WTC11 (cell line): ENCODE results near the gene ASTE1. TPM values are rescaled to one million over a fixed set of nuclear protein-coding genes. Genes with fewer than 3 reads are reported as not detected.
"Not testable (repeated sequence)": the region's sequence is repeated elsewhere in the genome, so short reads cannot be mapped to it uniquely, and the experiment has no call there.

Experiments
- ATAC-seq: fragments of 200-7000 bp; cut with Tn5 transposase; 2 replicates; pipeline ENCODE4 v1.10.0; 2021; ENCODE audit warnings: mild to moderate bottlenecking, moderate library complexity
- CTCF ChIA-PET: fragments of 300-600 bp; sonication (Branson Sonifier 250); formaldehyde crosslinking; loops from one replicate; lab custom pipeline; 2021; ENCODE audit warnings: antibody characterized with exemption; lab: Charles Lee
- POLR2A ChIA-PET: fragments of 350-600 bp; sonication (Branson Sonifier 250); formaldehyde crosslinking; loops from one replicate; lab custom pipeline; 2021; ENCODE audit warnings: antibody characterized with exemption; lab: Charles Lee
- DNase-seq: peaks from one replicate; pipeline ENCODE4 v3.0.0; 2021; ENCODE audit warnings: low spot score
- H3K27ac Mint-ChIP-seq: 2 replicates; pipeline ENCODE4 v1.8.0; 2021; ENCODE audit warnings: mixed read lengths
- H3K27me3 Mint-ChIP-seq: 2 replicates; pipeline ENCODE4 v1.8.0; 2021; ENCODE audit warnings: low read depth, mild to moderate bottlenecking, moderate library complexity, mixed read lengths
- H3K36me3 Mint-ChIP-seq: 2 replicates; pipeline ENCODE4 v1.8.0; 2021; ENCODE audit warnings: mixed read lengths
- H3K4me1 Mint-ChIP-seq: 2 replicates; pipeline ENCODE4 v1.8.0; 2022; ENCODE audit warnings: mixed read lengths
- H3K4me3 Mint-ChIP-seq: 2 replicates; pipeline ENCODE4 v1.8.0; 2021; ENCODE audit warnings: mild to moderate bottlenecking, moderate library complexity, mixed read lengths
- H3K9me3 Mint-ChIP-seq: 2 replicates; pipeline ENCODE4 v1.8.0; 2021; ENCODE audit warnings: mixed read lengths
- ARID4B ChIP-seq: sonication (generic); formaldehyde crosslinking; IDR thresholded peaks from 2 replicates; pipeline ENCODE4 v1.8.0; 2023; ENCODE audit warnings: missing genetic modification reagents, mild to moderate bottlenecking, borderline replicate concordance
- ATF1 ChIP-seq: sonication (generic); formaldehyde crosslinking; IDR thresholded peaks from 2 replicates; pipeline ENCODE4 v1.8.1; 2023; ENCODE audit warnings: mild to moderate bottlenecking, moderate library complexity, missing genetic modification reagents
- ATF6 ChIP-seq: sonication (generic); formaldehyde crosslinking; IDR thresholded peaks from 2 replicates; pipeline ENCODE4 v1.8.1; 2023; ENCODE audit warnings: mild to moderate bottlenecking, missing genetic modification reagents
- CREM ChIP-seq: sonication (generic); formaldehyde crosslinking; IDR thresholded peaks from 2 replicates; pipeline ENCODE4 v1.8.1; 2022; ENCODE audit warnings: mild to moderate bottlenecking, missing genetic modification reagents, moderate library complexity
- MAX ChIP-seq: sonication (generic); formaldehyde crosslinking; IDR thresholded peaks from 2 replicates; pipeline ENCODE4 v1.8.0; 2022; ENCODE audit warnings: mild to moderate bottlenecking, missing genetic modification reagents
- NR2C2 ChIP-seq: sonication (generic); formaldehyde crosslinking; IDR thresholded peaks from 2 replicates; pipeline ENCODE4 v1.8.0; 2022; ENCODE audit warnings: mild to moderate bottlenecking, missing genetic modification reagents
- SMAD3 ChIP-seq: sonication (generic); formaldehyde crosslinking; IDR thresholded peaks from 2 replicates; pipeline ENCODE4 v1.8.0; 2022; ENCODE audit warnings: missing genetic modification reagents, mild to moderate bottlenecking, borderline replicate concordance
- STAT6 ChIP-seq: sonication (generic); formaldehyde crosslinking; conservative IDR thresholded peaks from 2 replicates; pipeline ENCODE4 v1.8.1; 2023; ENCODE audit warnings: mild to moderate bottlenecking, low read depth, missing genetic modification reagents, moderate library complexity
- TEAD4 ChIP-seq: sonication (generic); formaldehyde crosslinking; IDR thresholded peaks from 2 replicates; pipeline ENCODE4 v1.8.0; 2022; ENCODE audit warnings: mild to moderate bottlenecking, missing genetic modification reagents
- ZNF232 ChIP-seq: sonication (generic); formaldehyde crosslinking; IDR thresholded peaks from 2 replicates; pipeline ENCODE4 v1.8.0; 2022; ENCODE audit warnings: mild to moderate bottlenecking, missing genetic modification reagents
- ZNF425 ChIP-seq: fragments of 250-450 bp; sonication (Bioruptor Pico); conservative IDR thresholded peaks from 2 replicates; pipeline ENCODE4 v1.9.0; 2021; ENCODE audit warnings: mild to moderate bottlenecking
- ZNF512 ChIP-seq: sonication (generic); formaldehyde crosslinking; IDR thresholded peaks from 2 replicates; pipeline ENCODE4 v1.8.1; 2022; ENCODE audit warnings: missing genetic modification reagents, borderline replicate concordance
- total RNA-seq: library from RNA; stranded (reverse); gene quantifications from 3 replicates; pipeline ENCODE4 v1.2.3, GENCODE V29; 2021

ASTE1 gene
- total RNA-seq, 1 experiment from 2014 or later = 5.8 TPM

- Mint-ChIP-seq H3K9me3 (no peaks in the 10 kb centered on the region), H3K27ac (no peak overlapping the region), H3K27me3 (no peaks in the 10 kb centered on the region), H3K36me3 (peaks cover 26% of the 10 kb centered on the region), H3K4me3 (no peak overlapping the region), H3K4me1 (peaks cover 25% of the 10 kb centered on the region)
- ChIA-PET POLR2A (interaction anchor here (0.6 to 0.7 kb wide), 2 partner anchors 251 to 381 kb away, joined by 3 read pairs; no protein-coding TSS in a partner anchor), CTCF (interaction anchor here (0.9 kb wide), 1 partner anchor 80 kb away, joined by 3 read pairs; the partner anchor contains the start of gene ATP2C1)
- DNase-seq (no peak), ATAC-seq (no peak)
- TF ChIP-seq ZNF232 (CRISPR knock-in tag) (no peak), SMAD3 (CRISPR knock-in tag) (no peak), ZNF425 (CRISPR knock-in tag) (no peak), ZNF512 (CRISPR knock-in tag) (no peak), TEAD4 (no peak), ATF1 (CRISPR knock-in tag) (no peak), ARID4B (CRISPR knock-in tag) (no peak), NR2C2 (no peak), MAX (CRISPR knock-in tag) (no peak), ATF6 (CRISPR knock-in tag) (no peak)
Measured at GRCh38 chr3:130974201-130974600, 52.4 kb downstream of the ASTE1 start.

GRCh38 chr3:130973406-130973805, 53.2 kb downstream of the ASTE1 start:
- POLR2A ChIA-PET = interaction anchor here (0.7 kb wide), 1 partner anchor 250 kb away, joined by 3 read pairs; no protein-coding TSS in a partner anchor
- no peaks in the 10 kb centered on the region for H3K27me3 Mint-ChIP-seq
- ATAC-seq (no peak), DNase-seq (no peak)
- TF ChIP-seq STAT6 (CRISPR knock-in tag) (no peak), CREM (CRISPR knock-in tag) (no peak)
- no peak overlapping the region for H3K27ac Mint-ChIP-seq
- no peak overlapping the region for H3K4me3 Mint-ChIP-seq
- H3K4me1 Mint-ChIP-seq = peaks cover 25% of the 10 kb centered on the region
- CTCF ChIA-PET = no interaction called here
- no peaks in the 10 kb centered on the region for H3K9me3 Mint-ChIP-seq
- H3K36me3 Mint-ChIP-seq = peaks cover 24% of the 10 kb centered on the region

GRCh38 chr3:130972592-130972991, 54.0 kb downstream of the ASTE1 start:
- H3K4me3 Mint-ChIP-seq, POLR2A ChIA-PET, ATAC-seq, H3K27ac Mint-ChIP-seq, DNase-seq, CTCF ChIA-PET, H3K27me3 Mint-ChIP-seq, H3K9me3 Mint-ChIP-seq: not testable (repeated sequence)
- peaks cover 24% of the 10 kb centered on the region for H3K36me3 Mint-ChIP-seq
- H3K4me1 Mint-ChIP-seq = peaks cover 25% of the 10 kb centered on the region
